HepG2 (cell line): Measurements from ENCODE around the gene VSNL1. TPM values are rescaled to one million over a fixed set of nuclear protein-coding genes. Genes with fewer than 3 reads are reported as not detected.
A peak's percentile ranks its signal among the peaks of the same experiment; 100 is the strongest.

ENCODE experiments used
- ATAC-seq: fragments of 200-7000 bp; cut with Tn5 transposase; 3 replicates; pipeline ENCODE4 v1.9.1; 2020; ENCODE audit warnings: mild to moderate bottlenecking, moderate library complexity
- BruUV-seq: library from RNA; stranded (reverse); fragments of 400-500 nt; replicated peaks from 2 replicates; lab custom pipeline; 2021; lab: Mats Ljungman, UMichigan
- CTCF ChIA-PET: fragments of 300-600 bp; formaldehyde crosslinking; extraction: SDS; loops from one replicate; lab custom pipeline; 2021; ENCODE audit warnings: low total read pairs, inconsistent platforms, low intra/inter-chr PET ratio; lab: Yijun Ruan, JAX
- POLR2A ChIA-PET: fragments of 350-600 bp; sonication (Branson Sonifier 250); formaldehyde crosslinking; loops from one replicate; lab custom pipeline; 2020; ENCODE audit warnings: antibody characterized with exemption, inconsistent platforms; lab: Yijun Ruan, JAX
- DNase-seq: peaks from one replicate; pipeline ENCODE4 v3.0.0-alpha.2; 2015; ENCODE audit warnings: low spot score
- FAIRE-seq: peaks from 3 replicates; lab custom pipeline; 2011; peaks lifted over from hg19 to GRCh38; lab: Jason Lieb, UNC
- H2AFZ ChIP-seq: one replicate; pipeline ENCODE4 v1.6.1; 2011; ENCODE audit warnings: low read length, inconsistent platforms
- H3K27ac ChIP-seq: fragments of 300-600 bp; 3 replicates; pipeline ENCODE4 v1.8.0; 2011; ENCODE audit warnings: mixed run types, mild to moderate bottlenecking, mixed read lengths, low read length, inconsistent platforms; ENCODE audit not compliant: insufficient read depth; ENCODE audit errors: extremely low read length
- H3K27me3 ChIP-seq, 2 experiments: fragments of 200-600 bp in 1 of 2; 2 replicates in 1 of 2; 3 replicates in 1 of 2; pipeline versions ENCODE4 v1.6.0 to v1.8.0; 2011; ENCODE audit warnings: low read length in 2 of 2, mild to moderate bottlenecking in 2 of 2, moderate library complexity in 2 of 2, inconsistent platforms in 1 of 2; ENCODE audit not compliant: insufficient read depth in 2 of 2, control insufficient read depth in 1 of 2
- H3K36me3 ChIP-seq, 2 experiments: fragments of 200-600 bp in 1 of 2; replicated peaks in 1 of 2; 2 replicates in 1 of 2; 3 replicates in 1 of 2; pipeline versions ENCODE4 v1.5.1 to v1.8.0; 2011; ENCODE audit warnings: low read length in 2 of 2, inconsistent platforms in 1 of 2; ENCODE audit not compliant: insufficient read depth in 2 of 2, control insufficient read depth in 1 of 2
- H3K4me1 ChIP-seq: 2 replicates; pipeline ENCODE4 v1.5.1; 2012; ENCODE audit warnings: low read length, inconsistent platforms; ENCODE audit not compliant: insufficient read depth
- H3K4me2 ChIP-seq: 2 replicates; pipeline ENCODE4 v1.6.0; 2011; ENCODE audit warnings: low read depth, low read length, inconsistent platforms
- H3K4me3 ChIP-seq, 3 experiments: fragments of 200-600 bp in 1 of 3; sonication (generic), shearing (Covaris generic) in 1 of 3; replicated peaks in 1 of 3; 2 replicates each; pipeline ENCODE4 v1.5.1; 2011 to 2016; ENCODE audit warnings: low read length in 3 of 3, inconsistent platforms in 2 of 3, low read depth in 2 of 3, mild to moderate bottlenecking in 2 of 3, control low read depth in 1 of 3, mixed read lengths in 1 of 3; ENCODE audit not compliant: insufficient read depth in 1 of 3
- H3K79me2 ChIP-seq: one replicate; pipeline ENCODE4 v1.6.1; 2011; ENCODE audit warnings: low read length, inconsistent platforms; ENCODE audit not compliant: insufficient read depth
- H3K9ac ChIP-seq: 2 replicates; pipeline ENCODE4 v1.6.0; 2011; ENCODE audit warnings: mild to moderate bottlenecking, low read depth, low read length, inconsistent platforms; ENCODE audit not compliant: insufficient read depth
- H3K9me3 ChIP-seq: 2 replicates; pipeline ENCODE4 v1.5.1; 2012; ENCODE audit warnings: mild to moderate bottlenecking, low read length
- H4K20me1 ChIP-seq: 2 replicates; pipeline ENCODE4 v1.6.0; 2011; ENCODE audit warnings: inconsistent platforms, mild to moderate bottlenecking, low read length, moderate library complexity; ENCODE audit not compliant: insufficient read depth
- ARID5B ChIP-seq: IDR thresholded peaks from 2 replicates; pipeline ENCODE4 v1.4.0; 2020; ENCODE audit warnings: mild to moderate bottlenecking, missing genetic modification reagents
- ASH2L ChIP-seq: fragments of 300-600, 200-600 bp; sonication (generic); IDR thresholded peaks from 2 replicates; pipeline ENCODE4 v1.7.0; 2017; ENCODE audit warnings: low read depth, mild to moderate bottlenecking, moderate library complexity, mixed read lengths, low read length; ENCODE audit not compliant: insufficient read length
- CTCF ChIP-seq: sonication (generic); formaldehyde crosslinking; IDR thresholded peaks from 2 replicates; pipeline ENCODE4 v1.5.0; 2020; ENCODE audit warnings: mild to moderate bottlenecking, missing genetic modification reagents, moderate library complexity
- NR2F1 ChIP-seq, 2 experiments: fragments of 450-650 bp in 1 of 2; formaldehyde crosslinking in 1 of 2; IDR thresholded peaks; 2 replicates each; pipeline versions ENCODE4 v1.5.0 to v1.6.1; 2016 to 2020; ENCODE audit warnings: mild to moderate bottlenecking in 1 of 2, missing compliant biosample characterization in 1 of 2, missing genetic modification reagents in 1 of 2, moderate library complexity in 1 of 2
- STAG1 ChIP-seq: sonication (generic); formaldehyde crosslinking; IDR thresholded peaks from 2 replicates; pipeline ENCODE4 v1.4.0; 2020; ENCODE audit warnings: missing genetic modification reagents
- ZNF460 ChIP-seq: sonication (generic); formaldehyde crosslinking; IDR thresholded peaks from 2 replicates; pipeline ENCODE4 v1.5.1; 2020; ENCODE audit warnings: missing genetic modification reagents, mild to moderate bottlenecking, borderline replicate concordance
- ZNF737 ChIP-seq: sonication (generic); formaldehyde crosslinking; IDR thresholded peaks from 2 replicates; pipeline ENCODE4 v1.5.0; 2020; ENCODE audit warnings: missing genetic modification reagents, mild to moderate bottlenecking, borderline replicate concordance
- ZNF879 ChIP-seq: sonication (generic); formaldehyde crosslinking; IDR thresholded peaks from 2 replicates; pipeline ENCODE4 v1.8.1; 2023; ENCODE audit warnings: missing genetic modification reagents
- ZSCAN22 ChIP-seq: sonication (generic); formaldehyde crosslinking; IDR thresholded peaks from 2 replicates; pipeline ENCODE4 v1.4.0; 2020; ENCODE audit warnings: mild to moderate bottlenecking, missing genetic modification reagents
- ZSCAN29 ChIP-seq: sonication (generic); formaldehyde crosslinking; conservative IDR thresholded peaks from 2 replicates; pipeline ENCODE4 v1.4.0; 2020; ENCODE audit warnings: mild to moderate bottlenecking, missing genetic modification reagents
- WGBS: methylation state at CpG from one replicate; pipeline ENCODE4 v1.1.6; 2017; ENCODE audit warnings: low lambda C conversion rate; 5-methylcytosine and 5-hydroxymethylcytosine counted together
- in situ Hi-C: cut with HindIII; loops from 2 replicates; pipeline ENCODE4 v1.10.0; 2017; ENCODE audit warnings: low pct_unique_long_range_greater_than_20kb; ENCODE audit not compliant: extremely low pct_ligation_motif_present
- intact Hi-C: fragments of 100-400 bp; cut with micrococcal nuclease; formaldehyde crosslinking; loops from one replicate; pipeline ENCODE4 v1.10.0; 2022; ENCODE audit not compliant: unreplicated experiment
- polyA plus RNA-seq, 8 experiments: library from polyadenylated mRNA; depleted of rRNA in 3 of 8; stranded (reverse) in 7 of 8; unstranded in 1 of 8; fragments of >200 nt; fragmentation: Illumina TruSeq in 4 of 8; extraction: Trizol in 4 of 8; gene quantifications; 2 replicates each; pipeline versions ENCODE4 v1.2.1 to v1.2.3, GENCODE V29; 2011 to 2016; ENCODE audit warnings: low read depth in 4 of 8, missing spikeins in 1 of 8, mixed read lengths in 1 of 8; ENCODE audit not compliant: insufficient read depth in 1 of 8
- total RNA-seq, 5 experiments: library from RNA; depleted of rRNA; stranded (reverse); fragments of >200 nt; fragmentation: Illumina TruSeq; extraction: Trizol; gene quantifications; 2 replicates each; pipeline ENCODE4 v1.2.3, GENCODE V29; 2016; ENCODE audit warnings: low read depth in 1 of 5

The VSNL1 gene
- total and polyA plus RNA-seq, 2 of the 13 experiments (the other 11 are each of a cell fraction or from before 2014, with no cell fraction given) = 63.2 to 95.9 TPM

GRCh38 chr2:17571681-17572080 is 31.2 kb downstream of the VSNL1 start:
- FAIRE-seq (no peak), ATAC-seq (no peak), DNase-seq (no peak)
- TSS peak; percentile 9 for BruUV-seq
- H4K20me1 ChIP-seq = no peaks in the 10 kb centered on the region
- H2AFZ ChIP-seq = no peak overlapping the region
- peaks cover 5 to 8% of the 10 kb centered on the region in 2 experiments; a peak in 4 of 5 replicates for H3K36me3 ChIP-seq
- intact Hi-C loops (loop anchor here (5.0 kb wide), 1 partner anchor 259 kb away; no protein-coding TSS in a partner anchor), in situ Hi-C loops (loop anchor here (5.0 kb wide), 1 partner anchor 99 kb away; no protein-coding TSS in a partner anchor)
- no peak overlapping the region for H3K4me2 ChIP-seq
- ChIA-PET CTCF (no interaction called here), POLR2A (no interaction called here)
- no peak overlapping the region for H3K4me3 ChIP-seq
- TF ChIP-seq ASH2L (no peak), ZSCAN22 (CRISPR knock-in tag) (no peak), ZSCAN29 (no peak), NR2F1 (CRISPR knock-in tag; IDR thresholded peaks at IDR 0.05) (no peak)
- WGBS = 88% methylated on average over 1 of the region's 1 CpG
- no peak overlapping the region for H3K27ac ChIP-seq
- H3K9me3 ChIP-seq = no peaks in the 10 kb centered on the region
- peaks cover 76% of the 10 kb centered on the region for H3K79me2 ChIP-seq
- H3K9ac ChIP-seq = no peak overlapping the region
- H3K27me3 ChIP-seq = no peaks in the 10 kb centered on the region
- H3K4me1 ChIP-seq = peaks cover 26% of the 10 kb centered on the region

GRCh38 chr2:17573085-17573803 is 32.7 kb downstream of the VSNL1 start:
- 94% methylated on average over 3 of the region's 3 CpGs for WGBS
- Histone ChIP-seq H3K9me3 (no peaks in the 10 kb centered on the region), H3K4me1 (peaks cover 40% of the 10 kb centered on the region), H3K4me2 (no peak overlapping the region), H4K20me1 (no peaks in the 10 kb centered on the region), H3K9ac (no peak overlapping the region), H3K27me3 (no peaks in the 10 kb centered on the region), H3K79me2 (peaks cover 85% of the 10 kb centered on the region), H3K4me3 (no peak overlapping the region), H3K27ac (no peak overlapping the region), H2AFZ (no peak overlapping the region), H3K36me3 (peaks cover 4 to 6% of the 10 kb centered on the region in 2 experiments; a peak in 3 of 5 replicates)
- DNase-seq (peak; percentile 52), ATAC-seq (peak; percentile 87), FAIRE-seq (no peak)
- CTCF ChIA-PET = interaction anchor here (1.5 kb wide), 1 partner anchor 102 kb away, joined by 9 read pairs; no protein-coding TSS in a partner anchor
- no TSS peak for BruUV-seq
- POLR2A ChIA-PET = interaction anchor here (1.8 to 2.6 kb wide), 2 partner anchors 29 to 33 kb away, joined by 7 to 11 read pairs; partner anchors contain the start of gene VSNL1
- in situ Hi-C loops = loop anchor here (5.0 kb wide), 1 partner anchor 101 kb away; no protein-coding TSS in a partner anchor
- intact Hi-C loops = loop anchor here (1.0 to 5.0 kb wide), 3 partner anchors 33 to 261 kb away; partner anchors contain the start of gene VSNL1
- peak; percentile 43; the same call in 1 of the 2 replicates for TF ChIP-seq ARID5B (CRISPR knock-in tag)
- TF ChIP-seq ZNF879 (CRISPR knock-in tag) = no peak
- peak; percentile 84 for TF ChIP-seq STAG1 (CRISPR knock-in tag)
- no peak for TF ChIP-seq ZNF460 (CRISPR knock-in tag)
- no peak for TF ChIP-seq ZNF737
- TF ChIP-seq CTCF (CRISPR knock-in tag) = peak; percentile 68
